MM.1S (cell line): ENCODE results near the gene ATF7IP2.
"Not testable (repeated sequence)": the region's sequence is repeated elsewhere in the genome, so short reads cannot be mapped to it uniquely, and the experiment has no call there.

Experiments used
- DNase-seq: peaks from one replicate; pipeline ENCODE4 v3.0.0-alpha.2; 2015
- H2AFZ ChIP-seq: fragments of 300-600 bp; sonication (generic); 2 replicates; pipeline ENCODE4 v1.6.0; 2016; ENCODE audit warnings: antibody characterized with exemption, low read length
- H3F3A ChIP-seq: fragments of 300-600 bp; sonication (generic); 2 replicates; pipeline ENCODE4 v1.6.1; 2016; ENCODE audit warnings: mild to moderate bottlenecking, antibody characterized with exemption, low read length, moderate library complexity, mixed read lengths; ENCODE audit not compliant: insufficient read depth
- H3K27ac ChIP-seq: fragments of 300-600 bp; sonication (generic); 2 replicates; pipeline ENCODE4 v1.5.1; 2016; ENCODE audit warnings: mild to moderate bottlenecking, low read length
- H3K27me3 ChIP-seq: fragments of 300-600 bp; sonication (generic); replicated peaks from 2 replicates; pipeline ENCODE4 v1.6.0; 2016; ENCODE audit warnings: low read length; ENCODE audit not compliant: insufficient read depth
- H3K36me3 ChIP-seq: fragments of 300-600 bp; sonication (generic); replicated peaks from 2 replicates; pipeline ENCODE4 v1.6.1; 2016; ENCODE audit warnings: mild to moderate bottlenecking, low read length, mixed read lengths; ENCODE audit not compliant: insufficient read depth
- H3K4me1 ChIP-seq: fragments of 300-600 bp; sonication (generic); 2 replicates; pipeline ENCODE4 v1.6.1; 2016; ENCODE audit warnings: low read length, mixed read lengths
- H3K4me2 ChIP-seq: fragments of 300-600 bp; sonication (generic); 2 replicates; pipeline ENCODE4 v1.6.0; 2016; ENCODE audit warnings: low read depth, low read length
- H3K4me3 ChIP-seq: fragments of 300-600 bp; sonication (generic); 2 replicates; pipeline ENCODE4 v1.5.1; 2016; ENCODE audit warnings: low read length, mixed read lengths
- H3K79me2 ChIP-seq: fragments of 300-600 bp; sonication (generic); 2 replicates; pipeline ENCODE4 v1.6.1; 2016; ENCODE audit warnings: mixed run types, low read length, mixed read lengths
- H3K9ac ChIP-seq: fragments of 300-600 bp; sonication (generic); 2 replicates; pipeline ENCODE4 v1.6.1; 2016; ENCODE audit warnings: low read length, mixed read lengths
- H3K9me2 ChIP-seq: fragments of 300-600 bp; sonication (generic); replicated peaks from 2 replicates; pipeline ENCODE4 v1.6.1; 2016; ENCODE audit warnings: mild to moderate bottlenecking, low read length, mixed read lengths; ENCODE audit not compliant: insufficient read depth
- H3K9me3 ChIP-seq: fragments of 300-600 bp; sonication (generic); replicated peaks from 2 replicates; pipeline ENCODE4 v1.6.1; 2016; ENCODE audit warnings: mild to moderate bottlenecking, low read length, mixed read lengths; ENCODE audit not compliant: insufficient read depth
- H4K20me1 ChIP-seq: fragments of 300-600 bp; sonication (generic); 2 replicates; pipeline ENCODE4 v1.6.1; 2016; ENCODE audit warnings: mild to moderate bottlenecking, low read length, moderate library complexity, mixed read lengths; ENCODE audit not compliant: insufficient read depth
- CTCF ChIP-seq: fragments of 300-600 bp; sonication (generic); IDR thresholded peaks from 2 replicates; pipeline ENCODE4 v1.5.1; 2016; ENCODE audit warnings: antibody characterized with exemption, low read length, mixed read lengths
- EZH2 ChIP-seq: fragments of 300-600 bp; sonication (generic); optimal IDR thresholded peaks from 2 replicates; pipeline ENCODE3; 2017; ENCODE audit warnings: low read depth, mild to moderate bottlenecking, antibody characterized with exemption, low read length, mixed read lengths
- EZH2phosphoT487 ChIP-seq: fragments of 300-600 bp; sonication (generic); IDR thresholded peaks from 2 replicates; pipeline ENCODE4 v1.6.1; 2018; ENCODE audit warnings: antibody characterized with exemption, low read length

The ATF7IP2 gene

GRCh38 chr16:10441726-10442125, 55.9 kb downstream of the ATF7IP2 start:
- H3K79me2 ChIP-seq, result no peaks in the 10 kb centered on the region
- no peak overlapping the region for H3K9ac ChIP-seq
- H2AFZ ChIP-seq, result no peak overlapping the region
- H3K27ac ChIP-seq, result no peak overlapping the region
- H3K27me3 ChIP-seq, result no peaks in the 10 kb centered on the region
- H3K4me3 ChIP-seq, result no peak overlapping the region
- no peak for TF ChIP-seq CTCF
- TF ChIP-seq EZH2phosphoT487, result no peak
- TF ChIP-seq EZH2, result no peak
- H3K4me1 ChIP-seq, result no peaks in the 10 kb centered on the region
- DNase-seq, result no peak
- no peaks in the 10 kb centered on the region for H3K9me2 ChIP-seq
- no peaks in the 10 kb centered on the region for H3F3A ChIP-seq
- H3K9me3 ChIP-seq, result no peaks in the 10 kb centered on the region
- no peaks in the 10 kb centered on the region for H4K20me1 ChIP-seq
- no peaks in the 10 kb centered on the region for H3K36me3 ChIP-seq
- no peak overlapping the region for H3K4me2 ChIP-seq

- no peaks in the 10 kb centered on the region for H3F3A ChIP-seq
- no peak for DNase-seq
- TF ChIP-seq EZH2 (no peak), CTCF (no peak), EZH2phosphoT487 (no peak)
- no peak overlapping the region for H2AFZ ChIP-seq
- no peaks in the 10 kb centered on the region for H3K4me1 ChIP-seq
- no peaks in the 10 kb centered on the region for H3K27me3 ChIP-seq
- H3K36me3 ChIP-seq, result no peaks in the 10 kb centered on the region
- H3K9ac ChIP-seq, result no peak overlapping the region
- H3K9me3 ChIP-seq, result no peaks in the 10 kb centered on the region
- no peak overlapping the region for H3K4me3 ChIP-seq
- no peak overlapping the region for H3K4me2 ChIP-seq
- no peaks in the 10 kb centered on the region for H3K9me2 ChIP-seq
- H3K27ac ChIP-seq, result no peak overlapping the region
- no peaks in the 10 kb centered on the region for H4K20me1 ChIP-seq
- no peaks in the 10 kb centered on the region for H3K79me2 ChIP-seq
These were observed 61.4 kb downstream of the ATF7IP2 start for GRCh38 chr16:10447289-10447688.

- H3K9ac ChIP-seq, H3F3A ChIP-seq, H3K9me3 ChIP-seq, H3K4me3 ChIP-seq, H3K79me2 ChIP-seq, H3K9me2 ChIP-seq, H3K27me3 ChIP-seq, H3K27ac ChIP-seq, H2AFZ ChIP-seq, H4K20me1 ChIP-seq, H3K36me3 ChIP-seq, H3K4me2 ChIP-seq, DNase-seq, H3K4me1 ChIP-seq: not testable (repeated sequence)
These were observed 66.6 kb downstream of the ATF7IP2 start for GRCh38 chr16:10452208-10453158.

GRCh38 chr16:10453159-10453510, 67.3 kb downstream of the ATF7IP2 start:
- Histone ChIP-seq H3K4me3 (no peak overlapping the region), H3K9me2 (no peaks in the 10 kb centered on the region), H3K4me1 (no peaks in the 10 kb centered on the region), H2AFZ (no peak overlapping the region), H3K36me3 (no peaks in the 10 kb centered on the region), H3K27me3 (no peaks in the 10 kb centered on the region), H3F3A (no peaks in the 10 kb centered on the region), H3K79me2 (no peaks in the 10 kb centered on the region), H3K4me2 (no peak overlapping the region), H3K27ac (no peak overlapping the region), H3K9me3 (no peaks in the 10 kb centered on the region), H3K9ac (no peak overlapping the region), H4K20me1 (no peaks in the 10 kb centered on the region)
- no peak for TF ChIP-seq CTCF
- TF ChIP-seq EZH2, result no peak
- TF ChIP-seq EZH2phosphoT487, result no peak
- no peak for DNase-seq
